Body of pancreas (tissue), 4 donors: Measurements from ENCODE around the gene UGT1A3.

Experiments used
- CTCF ChIP-seq, 7 experiments: fragments of 450-650 bp in 4 of 7; fragments of 200-600 bp in 3 of 7; sonication (generic) in 3 of 7; IDR thresholded peaks; one replicate each; pipeline ENCODE4 v1.5.1; 2016 to 2019; ENCODE audit warnings: antibody characterized with exemption in 7 of 7
- POLR2A ChIP-seq, 3 donors: fragments of 450-650 bp; IDR thresholded peaks; one replicate each; pipeline ENCODE4 v1.6.1; 2016; ENCODE audit warnings: antibody characterized with exemption in 3 of 3, mild to moderate bottlenecking in 2 of 3

- TF ChIP-seq CTCF (IDR thresholded peaks at IDR 0.05) = no peak
- TF ChIP-seq POLR2A (IDR thresholded peaks at IDR 0.05) = no peak
These were observed 35.4 kb downstream of the UGT1A3 start for GRCh38 chr2:233764264-233764663.
